ENCODE data around the gene UTP25.

UTP25 gene

DNA sequence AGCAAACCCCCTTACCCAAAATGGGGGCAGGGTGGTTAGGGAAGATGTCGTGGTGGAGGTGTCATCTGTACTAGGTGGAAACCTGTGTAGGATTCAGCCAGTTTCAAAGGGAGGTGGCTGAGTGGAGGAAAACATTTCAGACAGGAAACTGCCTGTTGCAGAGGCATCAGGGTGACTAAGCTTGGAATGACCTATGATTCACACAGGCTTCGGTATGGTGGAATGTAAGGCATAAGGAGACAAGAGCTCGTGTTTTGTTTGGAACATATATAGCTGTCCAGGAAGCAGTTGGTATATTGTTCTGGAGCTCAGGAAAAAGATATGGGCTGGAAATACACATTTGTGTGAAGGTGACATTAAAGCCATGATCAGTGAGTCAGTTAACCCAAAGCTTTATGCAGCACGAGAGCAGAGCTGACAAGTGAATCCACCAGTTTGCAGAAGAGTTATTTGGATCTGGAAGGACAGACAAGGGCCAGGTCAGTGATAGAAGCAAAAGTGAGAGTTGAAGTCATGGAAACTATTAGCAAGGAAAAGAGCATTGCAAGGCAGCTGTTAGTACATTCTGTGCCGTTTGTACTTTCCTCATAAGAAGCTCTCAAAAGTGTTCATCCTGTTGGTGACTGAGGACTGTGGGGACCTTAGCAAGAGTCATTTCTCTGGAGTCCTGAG lies 12.2 kb downstream of the UTP25 start:
- DNase-seq = peak; percentile 94

DNA sequence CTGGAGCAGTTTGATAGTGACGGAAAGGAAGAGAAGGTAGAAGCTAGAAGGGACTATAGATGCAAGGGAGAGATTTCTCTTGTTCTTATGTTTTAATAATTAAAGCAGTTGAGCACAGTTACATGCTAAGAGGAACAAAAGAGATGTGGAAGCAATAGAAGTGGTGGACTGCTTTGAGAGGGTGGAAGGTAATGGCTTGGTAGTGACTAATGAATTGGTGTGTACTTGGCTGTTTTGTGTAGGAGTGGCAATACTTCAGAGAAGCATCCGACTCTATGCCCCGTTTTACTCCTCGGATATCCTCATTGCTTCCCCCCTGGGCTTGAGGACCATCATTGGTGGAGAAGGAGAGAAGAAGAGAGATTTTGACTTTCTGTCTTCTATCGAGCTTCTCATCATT lies 12.8 kb downstream of the UTP25 start:
- DNase-seq = no peak

DNA sequence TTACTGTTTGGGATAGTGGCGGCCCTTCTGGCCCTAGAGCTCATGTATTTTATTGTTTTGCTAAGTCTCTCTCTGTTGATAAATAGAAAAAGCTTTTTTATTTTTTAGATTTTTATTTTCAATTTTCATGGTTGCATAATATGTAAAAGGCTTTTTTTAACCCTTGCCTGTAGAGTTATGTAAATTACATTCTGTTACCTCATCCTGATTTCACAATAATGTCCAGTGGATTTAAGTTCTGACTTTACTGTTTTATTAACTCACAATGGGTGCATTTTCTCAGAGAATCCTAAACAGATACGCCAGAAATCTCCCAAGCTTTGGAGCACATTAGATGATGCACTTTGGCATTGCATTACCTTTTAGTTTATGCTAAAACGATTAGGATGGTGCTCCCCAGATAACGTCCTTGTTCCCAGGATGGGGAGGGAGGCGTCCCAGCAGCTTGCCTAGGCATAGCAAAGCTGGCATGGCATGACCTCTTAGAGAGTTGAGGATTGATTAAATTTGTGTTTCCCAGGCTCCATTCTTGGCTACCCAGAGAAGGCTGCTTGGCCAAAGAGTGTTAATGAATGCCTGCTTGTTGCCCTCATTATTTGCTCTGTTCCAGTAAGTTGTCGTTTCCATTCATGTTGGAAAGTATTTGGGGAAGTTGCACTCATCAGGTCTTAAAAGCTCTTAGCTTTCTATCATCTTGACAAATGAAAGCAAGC lies 17.1 kb downstream of the UTP25 start:
- no peak for DNase-seq

- no peak for DNase-seq
Measured at GRCh38 chr1:209845408-209845725, 17.6 kb downstream of the UTP25 start.

- no peak for DNase-seq
Measured at GRCh38 chr1:209849388-209849787, 21.6 kb downstream of the UTP25 start.

GRCh38 chr1:209850342-209850979 lies 22.7 kb downstream of the UTP25 start:
- DNase-seq = peak; percentile 90

GRCh38 chr1:209853676-209854075 lies 25.9 kb downstream of the UTP25 start:
- no peak for DNase-seq

- DNase-seq = peak; percentile 48
Measured at GRCh38 chr1:209854196-209854595, 26.4 kb downstream of the UTP25 start.

- no peak for DNase-seq
Measured at GRCh38 chr1:209855006-209855405, 27.2 kb downstream of the UTP25 start.

- no peak for DNase-seq
Measured at GRCh38 chr1:209855623-209856022, 27.9 kb downstream of the UTP25 start.

- DNase-seq = no peak
Measured at GRCh38 chr1:209858561-209859103, 30.9 kb downstream of the UTP25 start.

- peak; percentile 84 for DNase-seq
Measured at GRCh38 chr1:209860293-209860881, 32.6 kb downstream of the UTP25 start.

GRCh38 chr1:209861242-209861641 lies 33.5 kb downstream of the UTP25 start:
- no peak for DNase-seq

DNA sequence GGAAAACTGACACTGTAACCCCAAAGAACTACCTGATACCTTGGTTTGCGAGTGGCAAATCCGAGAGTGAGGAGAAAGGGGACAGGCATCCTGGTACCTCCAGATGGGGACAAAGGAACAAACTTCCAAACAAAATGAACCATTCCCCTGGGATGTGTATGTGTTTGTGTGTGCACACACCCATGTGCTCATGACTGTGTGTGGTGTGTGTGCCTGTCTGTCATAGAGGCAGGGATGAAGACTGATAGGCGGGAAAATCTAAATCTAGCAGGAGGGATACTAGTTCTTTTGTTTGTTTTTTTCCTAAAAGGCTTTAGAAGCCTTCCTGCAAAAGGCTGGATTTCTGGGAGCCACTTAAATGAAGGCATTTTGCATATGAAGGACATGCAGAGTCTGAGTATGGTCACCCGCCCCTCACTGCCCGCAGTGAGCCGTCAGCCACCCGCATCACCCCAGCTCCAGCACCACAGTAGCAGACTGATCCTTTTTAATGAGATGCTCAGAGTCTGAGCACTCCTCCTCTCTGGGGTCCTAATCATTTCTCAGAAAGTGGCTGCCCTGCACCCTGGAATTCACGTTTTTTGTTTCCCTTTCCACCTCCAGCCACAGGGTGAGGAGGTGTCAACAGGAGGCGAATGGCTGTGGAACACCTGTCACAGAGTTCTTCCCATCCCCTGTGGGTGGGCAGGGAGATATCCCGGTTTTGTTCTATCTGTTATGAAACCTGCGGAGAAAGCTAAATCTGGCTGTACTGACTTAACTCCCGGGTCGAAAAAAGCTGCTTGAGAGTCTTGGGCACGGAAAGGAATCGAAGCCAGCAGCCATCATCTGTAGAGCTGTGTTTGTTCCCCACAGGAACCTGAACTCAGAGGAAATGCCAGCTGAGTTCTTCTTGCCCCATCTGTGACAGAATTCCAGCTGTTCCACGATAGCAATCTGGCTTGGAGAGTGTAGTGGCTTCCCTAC lies 34.9 kb downstream of the UTP25 start:
- DNase-seq = no peak

DNA sequence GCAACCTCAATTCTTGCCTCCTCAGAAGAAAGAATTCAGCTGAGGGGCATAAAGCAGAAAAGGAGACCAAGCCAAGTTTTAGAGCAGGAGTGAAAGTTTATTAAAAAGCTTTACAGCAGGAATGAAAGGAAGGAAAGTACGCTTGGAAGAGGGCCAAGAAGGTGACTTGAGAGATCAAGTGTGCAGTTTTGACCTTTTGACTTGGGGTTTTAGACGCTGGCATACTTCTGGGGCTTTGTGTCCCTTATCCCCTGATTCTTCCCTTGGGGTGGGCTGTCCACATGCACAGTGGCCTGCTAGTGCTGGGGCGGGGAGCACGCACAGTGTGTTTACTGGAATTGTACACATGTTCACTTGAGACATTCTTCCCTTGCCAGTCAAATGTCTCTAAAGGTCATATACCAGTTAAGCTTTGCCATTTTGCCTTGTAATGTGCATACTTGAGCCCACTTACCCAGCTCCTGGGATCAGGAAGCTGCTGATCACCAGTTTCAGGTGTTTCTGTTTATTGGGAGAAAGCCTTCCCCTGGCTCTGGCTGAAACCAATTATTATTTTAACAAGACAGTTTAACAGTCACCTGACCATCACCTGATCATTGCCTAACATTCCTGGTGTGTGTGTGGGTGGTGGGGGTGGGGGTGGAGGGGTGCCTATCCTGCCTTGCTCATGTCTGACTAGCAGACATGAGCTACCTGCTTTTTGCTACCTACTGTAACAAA lies 36.2 kb downstream of the UTP25 start:
- no peak for DNase-seq

DNA sequence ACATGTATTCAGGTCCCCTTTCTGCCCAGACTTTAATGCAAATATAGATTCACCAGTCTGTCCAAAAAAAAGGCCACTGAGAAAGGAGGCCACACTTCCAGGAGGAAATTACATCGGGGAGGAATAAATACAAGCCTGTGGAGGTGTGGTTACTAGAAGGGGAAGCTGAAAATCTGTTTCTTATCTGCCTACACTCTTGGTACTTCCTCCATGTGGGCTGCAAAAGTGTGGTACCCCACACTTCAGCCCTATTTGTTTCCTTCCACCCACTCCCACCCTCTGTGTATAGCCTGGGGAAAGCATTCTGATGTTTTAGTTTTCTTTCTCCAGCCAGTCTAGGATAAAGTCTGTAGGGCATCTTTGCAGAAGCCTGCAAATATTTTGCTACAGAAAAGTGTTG lies 38.4 kb downstream of the UTP25 start:
- DNase-seq = no peak

DNA sequence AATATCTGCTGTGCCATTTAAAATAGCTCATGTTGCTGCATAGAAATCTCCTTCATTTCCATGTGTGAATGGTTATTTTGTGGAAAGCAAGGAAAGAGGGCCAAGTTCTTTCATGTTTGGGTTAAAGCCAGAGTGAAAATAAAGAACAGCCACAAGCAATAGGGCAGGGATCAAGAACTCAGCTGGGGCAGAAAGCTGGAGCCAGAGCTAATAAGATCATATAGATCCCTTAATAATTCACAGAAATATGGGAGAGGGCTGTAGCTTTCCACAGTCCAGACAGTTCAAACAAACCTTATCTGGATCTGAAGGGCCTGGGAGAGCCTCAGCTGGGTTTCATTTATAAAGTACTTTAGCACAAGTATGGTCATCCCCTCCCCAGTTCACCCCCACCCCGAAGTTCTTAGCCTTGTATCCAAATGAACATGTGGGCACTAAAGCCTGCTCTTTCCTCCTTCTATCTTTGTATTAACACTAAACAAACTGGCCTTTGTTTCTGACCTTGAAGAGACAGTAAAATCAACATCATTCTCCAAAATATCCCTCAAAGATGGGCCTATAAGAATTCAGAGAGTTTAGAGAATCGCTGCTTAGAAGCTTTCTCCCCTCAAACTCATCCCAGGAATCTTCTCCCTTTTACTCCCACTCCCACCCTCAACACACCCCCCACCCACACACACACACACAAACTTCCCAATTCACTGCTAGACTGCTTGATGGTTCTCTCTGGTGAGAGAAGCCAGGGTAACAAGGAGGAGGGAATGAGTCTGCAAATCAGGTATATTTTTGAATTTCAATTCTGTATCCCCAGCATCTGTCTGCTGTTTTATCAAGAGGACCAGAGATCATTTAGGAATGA lies 41.7 kb downstream of the UTP25 start:
- DNase-seq = no peak

- no peak for DNase-seq
Measured at GRCh38 chr1:209870151-209870831, 42.5 kb downstream of the UTP25 start.

DNA sequence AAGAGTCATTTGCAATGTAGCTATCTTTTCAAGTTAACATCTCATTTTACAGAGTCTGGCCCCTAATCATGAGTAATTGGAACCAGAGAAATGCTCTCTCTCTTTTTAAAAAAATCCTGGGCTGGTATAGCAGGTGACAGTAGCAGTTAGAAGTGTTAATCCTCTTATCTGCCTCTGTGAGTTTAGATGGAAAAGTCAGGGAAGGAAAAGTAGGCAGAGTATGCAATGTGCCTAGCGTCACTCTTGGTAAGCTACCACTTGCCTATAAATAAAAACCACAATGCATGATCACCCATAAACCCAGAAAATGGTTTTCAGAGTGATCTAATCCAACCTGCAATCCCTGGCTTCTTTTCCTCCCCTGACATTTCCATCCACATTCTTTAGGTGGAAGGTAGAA lies 43.2 kb downstream of the UTP25 start:
- DNase-seq = no peak

DNA sequence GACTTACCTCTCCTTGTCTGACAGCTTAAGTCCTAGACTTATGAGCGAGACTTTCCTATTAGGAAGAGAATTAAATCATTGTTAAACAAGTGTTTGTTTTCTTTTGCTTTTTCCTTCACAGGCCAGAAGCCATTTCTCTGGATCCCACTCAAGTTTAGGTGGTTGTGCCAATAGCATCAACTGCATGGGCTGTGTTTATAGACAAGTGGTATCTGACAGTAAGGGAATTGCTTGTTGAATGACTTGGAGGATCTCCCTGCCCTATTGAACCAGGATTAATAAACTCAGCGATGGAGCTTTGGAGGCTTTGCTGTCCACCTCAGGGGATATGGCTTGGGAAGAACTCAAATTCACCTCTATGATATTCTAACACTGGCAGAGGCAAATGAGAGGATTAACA lies 43.7 kb downstream of the UTP25 start:
- DNase-seq = no peak
